Measurements from ENCODE around the gene ANKRD63. TPM values are rescaled to one million over a fixed set of nuclear protein-coding genes. Genes with fewer than 3 reads are reported as not detected.

ANKRD63 gene
- total RNA-seq, 1 experiment from 2014 or later, result 1.2 TPM

GRCh38 chr15:40271685-40272484 lies 11.0 kb downstream of the ANKRD63 start:
- ATAC-seq, result no peak
- Mint-ChIP-seq H3K36me3 (no peaks in the 10 kb centered on the region), H3K9me3 (no peaks in the 10 kb centered on the region), H3K4me1 (peaks cover 7% of the 10 kb centered on the region), H3K27me3 (ENCODE audit: low read depth) (no peaks in the 10 kb centered on the region), H3K27ac (no peak overlapping the region), H3K4me3 (no peak overlapping the region)
- TF ChIP-seq ESRRA (CRISPR knock-in tag; IDR thresholded peaks at IDR 0.05; ENCODE audit: borderline replicate concordance) (no peak), ZNF671 (CRISPR knock-in tag; IDR thresholded peaks at IDR 0.05) (no peak), SOX15 (CRISPR knock-in tag; IDR thresholded peaks at IDR 0.05) (no peak), RELA (CRISPR knock-in tag; IDR thresholded peaks at IDR 0.05; ENCODE audit: borderline replicate concordance) (no peak), CBFB (CRISPR knock-in tag; IDR thresholded peaks at IDR 0.05; ENCODE audit: low read depth) (no peak), CTCF (IDR thresholded peaks at IDR 0.05) (no peak), ZNF416 (CRISPR knock-in tag; IDR thresholded peaks at IDR 0.05) (no peak), HMGXB4 (CRISPR knock-in tag; IDR thresholded peaks at IDR 0.05) (no peak), JAZF1 (CRISPR knock-in tag; IDR thresholded peaks at IDR 0.05) (no peak), ZNF532 (CRISPR knock-in tag; IDR thresholded peaks at IDR 0.05; ENCODE audit: borderline replicate concordance) (no peak), E2F5 (CRISPR knock-in tag; IDR thresholded peaks at IDR 0.05) (no peak), ZBTB43 (CRISPR knock-in tag; IDR thresholded peaks at IDR 0.05) (no peak), ZNF423 (CRISPR knock-in tag; IDR thresholded peaks at IDR 0.05) (no peak), GABPB1 (CRISPR knock-in tag; IDR thresholded peaks at IDR 0.05) (no peak), NFATC4 (CRISPR knock-in tag; IDR thresholded peaks at IDR 0.05) (no peak)
- CTCF ChIA-PET, result interaction anchor here (0.6 to 12.1 kb wide), 11 partner anchors 9 to 226 kb away, joined by 3 to 690 read pairs (median 97); partner anchors contain the start of genes INAFM2, PAK6 and PLCB2
- POLR2A ChIA-PET, result no interaction called here
- no peak for DNase-seq (ENCODE audit: low spot score)
